PC-9 (cell line): Measurements from ENCODE around the gene LIMS2.

ENCODE experiments used
- EZH2 ChIP-seq: fragments of 200-600 bp; sonication (generic); IDR thresholded peaks from 2 replicates; pipeline ENCODE4 v1.8.0; 2017; ENCODE audit warnings: antibody characterized with exemption, low read depth
- TF ChIP-seq, protein P1 (sequence below): fragments of 200-600 bp; sonication (generic); conservative IDR thresholded peaks from 2 replicates; pipeline ENCODE4 v1.6.1; 2017; ENCODE audit warnings: mixed run types, antibody characterized with exemption, mild to moderate bottlenecking, moderate library complexity

DNA sequence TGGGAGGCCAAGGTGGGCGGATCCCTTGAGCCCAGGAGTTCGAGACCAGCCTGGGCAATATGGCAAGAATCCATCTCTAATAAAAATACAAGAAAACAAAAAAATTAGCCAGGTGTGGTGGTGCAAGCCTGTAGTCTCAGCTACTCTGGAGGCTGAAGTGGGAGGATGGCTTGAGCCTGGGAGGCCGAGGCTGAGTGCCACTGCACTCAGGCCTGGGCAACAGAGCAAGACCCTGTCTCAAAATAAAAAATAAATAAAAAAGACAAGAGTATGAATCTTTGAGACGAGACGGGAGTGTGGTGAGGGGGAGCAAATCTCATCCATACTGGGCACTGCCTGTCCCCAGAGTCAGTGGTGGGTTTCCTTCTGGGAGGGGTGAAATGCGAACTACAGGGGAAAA, 17.2 kb downstream of the LIMS2 start:
- no peak for TF ChIP-seq EZH2
- TF ChIP-seq, protein P1, sequence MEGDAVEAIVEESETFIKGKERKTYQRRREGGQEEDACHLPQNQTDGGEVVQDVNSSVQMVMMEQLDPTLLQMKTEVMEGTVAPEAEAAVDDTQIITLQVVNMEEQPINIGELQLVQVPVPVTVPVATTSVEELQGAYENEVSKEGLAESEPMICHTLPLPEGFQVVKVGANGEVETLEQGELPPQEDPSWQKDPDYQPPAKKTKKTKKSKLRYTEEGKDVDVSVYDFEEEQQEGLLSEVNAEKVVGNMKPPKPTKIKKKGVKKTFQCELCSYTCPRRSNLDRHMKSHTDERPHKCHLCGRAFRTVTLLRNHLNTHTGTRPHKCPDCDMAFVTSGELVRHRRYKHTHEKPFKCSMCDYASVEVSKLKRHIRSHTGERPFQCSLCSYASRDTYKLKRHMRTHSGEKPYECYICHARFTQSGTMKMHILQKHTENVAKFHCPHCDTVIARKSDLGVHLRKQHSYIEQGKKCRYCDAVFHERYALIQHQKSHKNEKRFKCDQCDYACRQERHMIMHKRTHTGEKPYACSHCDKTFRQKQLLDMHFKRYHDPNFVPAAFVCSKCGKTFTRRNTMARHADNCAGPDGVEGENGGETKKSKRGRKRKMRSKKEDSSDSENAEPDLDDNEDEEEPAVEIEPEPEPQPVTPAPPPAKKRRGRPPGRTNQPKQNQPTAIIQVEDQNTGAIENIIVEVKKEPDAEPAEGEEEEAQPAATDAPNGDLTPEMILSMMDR = no peak
